Measurements from ENCODE around the gene FREM1.

DNA sequence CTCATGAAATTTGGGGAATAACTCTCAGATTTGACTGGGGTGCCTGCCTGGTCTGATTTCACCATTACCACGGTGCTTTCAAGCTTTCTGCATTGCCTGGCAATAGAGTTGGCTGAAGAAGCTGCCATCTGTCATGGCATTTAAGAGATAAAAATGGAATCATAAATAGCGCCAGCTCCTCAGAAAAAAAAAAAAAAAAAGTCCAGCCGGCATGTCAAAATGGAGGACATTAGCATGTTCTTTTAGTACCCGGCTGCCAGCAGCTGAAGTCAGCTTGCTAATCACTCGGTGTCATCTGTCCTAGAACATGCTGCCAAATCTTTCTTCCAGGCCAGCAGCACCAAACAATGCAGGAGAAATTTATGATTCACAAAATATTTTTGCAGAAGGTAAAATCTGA is 130.0 kb downstream of the FREM1 start:
- TF ChIP-seq POLR2AphosphoS5 (IDR thresholded peaks at IDR 0.05; ENCODE audit: low read depth, low read length) = no peak
- TF ChIP-seq CREB1 (IDR thresholded peaks at IDR 0.05) = no peak
- TF ChIP-seq CREB1 (CRISPR knock-in tag; IDR thresholded peaks at IDR 0.05) = no peak
- TF ChIP-seq, protein P1, sequence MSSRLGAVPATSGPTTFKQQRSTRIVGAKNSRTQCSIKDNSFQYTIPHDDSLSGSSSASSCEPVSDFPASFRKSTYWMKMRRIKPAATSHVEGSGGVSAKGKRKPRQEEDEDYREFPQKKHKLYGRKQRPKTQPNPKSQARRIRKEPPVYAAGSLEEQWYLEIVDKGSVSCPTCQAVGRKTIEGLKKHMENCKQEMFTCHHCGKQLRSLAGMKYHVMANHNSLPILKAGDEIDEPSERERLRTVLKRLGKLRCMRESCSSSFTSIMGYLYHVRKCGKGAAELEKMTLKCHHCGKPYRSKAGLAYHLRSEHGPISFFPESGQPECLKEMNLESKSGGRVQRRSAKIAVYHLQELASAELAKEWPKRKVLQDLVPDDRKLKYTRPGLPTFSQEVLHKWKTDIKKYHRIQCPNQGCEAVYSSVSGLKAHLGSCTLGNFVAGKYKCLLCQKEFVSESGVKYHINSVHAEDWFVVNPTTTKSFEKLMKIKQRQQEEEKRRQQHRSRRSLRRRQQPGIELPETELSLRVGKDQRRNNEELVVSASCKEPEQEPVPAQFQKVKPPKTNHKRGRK (CRISPR knock-in tag; IDR thresholded peaks at IDR 0.05) = no peak
- TF ChIP-seq, protein P2, sequence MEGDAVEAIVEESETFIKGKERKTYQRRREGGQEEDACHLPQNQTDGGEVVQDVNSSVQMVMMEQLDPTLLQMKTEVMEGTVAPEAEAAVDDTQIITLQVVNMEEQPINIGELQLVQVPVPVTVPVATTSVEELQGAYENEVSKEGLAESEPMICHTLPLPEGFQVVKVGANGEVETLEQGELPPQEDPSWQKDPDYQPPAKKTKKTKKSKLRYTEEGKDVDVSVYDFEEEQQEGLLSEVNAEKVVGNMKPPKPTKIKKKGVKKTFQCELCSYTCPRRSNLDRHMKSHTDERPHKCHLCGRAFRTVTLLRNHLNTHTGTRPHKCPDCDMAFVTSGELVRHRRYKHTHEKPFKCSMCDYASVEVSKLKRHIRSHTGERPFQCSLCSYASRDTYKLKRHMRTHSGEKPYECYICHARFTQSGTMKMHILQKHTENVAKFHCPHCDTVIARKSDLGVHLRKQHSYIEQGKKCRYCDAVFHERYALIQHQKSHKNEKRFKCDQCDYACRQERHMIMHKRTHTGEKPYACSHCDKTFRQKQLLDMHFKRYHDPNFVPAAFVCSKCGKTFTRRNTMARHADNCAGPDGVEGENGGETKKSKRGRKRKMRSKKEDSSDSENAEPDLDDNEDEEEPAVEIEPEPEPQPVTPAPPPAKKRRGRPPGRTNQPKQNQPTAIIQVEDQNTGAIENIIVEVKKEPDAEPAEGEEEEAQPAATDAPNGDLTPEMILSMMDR (CRISPR knock-in tag; IDR thresholded peaks at IDR 0.05) = no peak
- TF ChIP-seq ZNF556 (CRISPR knock-in tag; IDR thresholded peaks at IDR 0.05; ENCODE audit: borderline replicate concordance) = no peak
- no peak for TF ChIP-seq HNF4A (CRISPR knock-in tag; IDR thresholded peaks at IDR 0.05)
- TF ChIP-seq RELA (CRISPR knock-in tag; IDR thresholded peaks at IDR 0.05) = no peak
- no peak for TF ChIP-seq CREM (IDR thresholded peaks at IDR 0.05)
- no peak for TF ChIP-seq CREM (CRISPR knock-in tag; IDR thresholded peaks at IDR 0.05)
- no peak for TF ChIP-seq ATF3 (CRISPR knock-in tag; IDR thresholded peaks at IDR 0.05)
